ENCODE data around the gene BIK.

Gene BIK

GRCh38 chr22:43114958-43115357 is 4.4 kb downstream of the BIK start:
- Histone ChIP-seq H2BK12ac (ENCODE audit: low read length) (no peak overlapping the region), H3K18ac (ENCODE audit: low read length) (no peak overlapping the region), H2BK120ac (ENCODE audit: low read depth, low read length) (no peak overlapping the region)

GRCh38 chr22:43116932-43117331 is 6.4 kb downstream of the BIK start:
- H3K4ac ChIP-seq (ENCODE audit: low read length): no peak overlapping the region

More at GRCh38 chr22:43114958-43115357, 4.4 kb downstream of the BIK start:
- H3K9ac ChIP-seq (ENCODE audit: low read depth, low read length, poor library complexity): peak overlapping the region; percentile 18
- H3K27me3 ChIP-seq (ENCODE audit: control insufficient read depth in 3 of 3, insufficient read depth in 3 of 3, low read depth in 1 of 3, low read length in 3 of 3): peaks cover 12 to 31% (median 29%) of the 10 kb centered on the region in 3 experiments
- H3K4me2 ChIP-seq (ENCODE audit: insufficient read depth, low read length, poor library complexity, severe bottlenecking): no peak overlapping the region
- H3K36me3 ChIP-seq (replicated peaks in 1 of 2; ENCODE audit: control insufficient read depth in 2 of 2, insufficient read depth in 2 of 2, low read length in 2 of 2): no peaks in the 10 kb centered on the region
- peak overlapping the region; percentile 74 for H2AK5ac ChIP-seq (ENCODE audit: low read depth, low read length)
- H4K91ac ChIP-seq (ENCODE audit: low read depth, low read length, poor library complexity): no peak overlapping the region
- no peak overlapping the region for H3K4me3 ChIP-seq (ENCODE audit: low read length in 2 of 2)
- no CpG with 5 or more reads among the region's 5 CpGs for WGBS, 2 donors (ENCODE audit: extremely low coverage in 2 of 2, insufficient read length in 2 of 2, insufficient replicate concordance in 1 of 2)
- H3K4ac ChIP-seq (ENCODE audit: low read length): no peak overlapping the region
- H3K9me3 ChIP-seq (replicated peaks in 1 of 2; ENCODE audit: control insufficient read depth in 2 of 2, insufficient read depth in 1 of 2, low read depth in 1 of 2, low read length in 2 of 2): peaks cover 0 to 3% of the 10 kb centered on the region in 2 donors
- no peak for DNase-seq (ENCODE audit: low spot score)
- H4K8ac ChIP-seq (ENCODE audit: low read depth, low read length): no peak overlapping the region
- H3K4me1 ChIP-seq (ENCODE audit: control insufficient read depth in 2 of 2, insufficient read depth in 1 of 2, low read depth in 1 of 2, low read length in 2 of 2): peaks cover 10 to 20% of the 10 kb centered on the region in 2 donors
- no peaks in the 10 kb centered on the region for H3K79me1 ChIP-seq (ENCODE audit: low read depth, low read length)
- H3K23ac ChIP-seq (ENCODE audit: low read depth, low read length, poor library complexity): peak overlapping the region; percentile 18
- no peak overlapping the region for H2BK5ac ChIP-seq (ENCODE audit: low read length)
- H3K27ac ChIP-seq (replicated peaks; ENCODE audit: low read length): no peak overlapping the region
- H2BK15ac ChIP-seq (ENCODE audit: low read length): no peak overlapping the region
- H2AFZ ChIP-seq (ENCODE audit: low read length): no peak overlapping the region
- peak overlapping the region; percentile 33 for H3K14ac ChIP-seq (ENCODE audit: low read length)

GRCh38 chr22:43118024-43118849 is 7.7 kb downstream of the BIK start:
- no peak overlapping the region for H2BK5ac ChIP-seq (ENCODE audit: low read length)
- no peak overlapping the region for H3K4ac ChIP-seq (ENCODE audit: low read length)
- no peak overlapping the region for H2BK12ac ChIP-seq (ENCODE audit: low read length)
- H2AK5ac ChIP-seq (ENCODE audit: low read depth, low read length): peak overlapping the region; percentile 14
- no peak overlapping the region for H2BK15ac ChIP-seq (ENCODE audit: low read length)
- H3K27ac ChIP-seq (replicated peaks; ENCODE audit: low read length): peak overlapping the region; percentile 15
- no peak overlapping the region for H3K14ac ChIP-seq (ENCODE audit: low read length)
- peaks cover 0 to 3% of the 10 kb centered on the region in 2 donors for H3K9me3 ChIP-seq (replicated peaks in 1 of 2; ENCODE audit: control insufficient read depth in 2 of 2, insufficient read depth in 1 of 2, low read depth in 1 of 2, low read length in 2 of 2)
- H3K79me1 ChIP-seq (ENCODE audit: low read depth, low read length): no peaks in the 10 kb centered on the region
- H2BK120ac ChIP-seq (ENCODE audit: low read depth, low read length): no peak overlapping the region
- H3K4me1 ChIP-seq (ENCODE audit: control insufficient read depth in 2 of 2, insufficient read depth in 1 of 2, low read depth in 1 of 2, low read length in 2 of 2): peaks cover 7 to 10% of the 10 kb centered on the region in 2 donors
- H2AFZ ChIP-seq (ENCODE audit: low read length): peak overlapping the region; percentile 61
- peak overlapping the region in 1 of 2 donors; percentile 45 for H3K4me3 ChIP-seq (ENCODE audit: low read length in 2 of 2)
- H3K18ac ChIP-seq (ENCODE audit: low read length): peak overlapping the region; percentile 27
- H3K27me3 ChIP-seq (ENCODE audit: control insufficient read depth in 3 of 3, insufficient read depth in 3 of 3, low read depth in 1 of 3, low read length in 3 of 3): peaks cover 0 to 4% (median 3%) of the 10 kb centered on the region in 3 experiments
- WGBS, 2 donors (ENCODE audit: extremely low coverage in 2 of 2, insufficient read length in 2 of 2, insufficient replicate concordance in 1 of 2): no CpG with 5 or more reads among the region's 21 CpGs
- peak overlapping the region; percentile 21 for H3K23ac ChIP-seq (ENCODE audit: low read depth, low read length, poor library complexity)
- no peaks in the 10 kb centered on the region for H3K36me3 ChIP-seq (replicated peaks in 1 of 2; ENCODE audit: control insufficient read depth in 2 of 2, insufficient read depth in 2 of 2, low read length in 2 of 2)
- no peak for DNase-seq (ENCODE audit: low spot score)
- H3K9ac ChIP-seq (ENCODE audit: low read depth, low read length, poor library complexity): no peak overlapping the region
- H4K91ac ChIP-seq (ENCODE audit: low read depth, low read length, poor library complexity): no peak overlapping the region
- H4K8ac ChIP-seq (ENCODE audit: low read depth, low read length): no peak overlapping the region
- no peak overlapping the region for H3K4me2 ChIP-seq (ENCODE audit: insufficient read depth, low read length, poor library complexity, severe bottlenecking)

More at GRCh38 chr22:43116932-43117331, 6.4 kb downstream of the BIK start:
- H3K23ac ChIP-seq (ENCODE audit: low read depth, low read length, poor library complexity): no peak overlapping the region
- no peak overlapping the region for H2BK5ac ChIP-seq (ENCODE audit: low read length)
- no peak overlapping the region for H4K91ac ChIP-seq (ENCODE audit: low read depth, low read length, poor library complexity)
- no peak overlapping the region for H2BK15ac ChIP-seq (ENCODE audit: low read length)
- H3K4me2 ChIP-seq (ENCODE audit: insufficient read depth, low read length, poor library complexity, severe bottlenecking): no peak overlapping the region
- H3K79me1 ChIP-seq (ENCODE audit: low read depth, low read length): no peaks in the 10 kb centered on the region
- H3K36me3 ChIP-seq (replicated peaks in 1 of 2; ENCODE audit: control insufficient read depth in 2 of 2, insufficient read depth in 2 of 2, low read length in 2 of 2): no peaks in the 10 kb centered on the region
- H2AFZ ChIP-seq (ENCODE audit: low read length): no peak overlapping the region
- no peak overlapping the region for H3K4me3 ChIP-seq (ENCODE audit: low read length in 2 of 2)
- no peak overlapping the region for H3K27ac ChIP-seq (replicated peaks; ENCODE audit: low read length)
- H3K9ac ChIP-seq (ENCODE audit: low read depth, low read length, poor library complexity): no peak overlapping the region
- peaks cover 0 to 3% of the 10 kb centered on the region in 2 donors for H3K9me3 ChIP-seq (replicated peaks in 1 of 2; ENCODE audit: control insufficient read depth in 2 of 2, insufficient read depth in 1 of 2, low read depth in 1 of 2, low read length in 2 of 2)
- no peak overlapping the region for H3K14ac ChIP-seq (ENCODE audit: low read length)
- no peak for DNase-seq (ENCODE audit: low spot score)
- H2AK5ac ChIP-seq (ENCODE audit: low read depth, low read length): no peak overlapping the region
- peaks cover 7 to 10% of the 10 kb centered on the region in 2 donors for H3K4me1 ChIP-seq (ENCODE audit: control insufficient read depth in 2 of 2, insufficient read depth in 1 of 2, low read depth in 1 of 2, low read length in 2 of 2)
- H4K8ac ChIP-seq (ENCODE audit: low read depth, low read length): no peak overlapping the region
- no peak overlapping the region for H2BK12ac ChIP-seq (ENCODE audit: low read length)
- WGBS, 2 donors (ENCODE audit: extremely low coverage in 2 of 2, insufficient read length in 2 of 2, insufficient replicate concordance in 1 of 2): no CpG with 5 or more reads among the region's 7 CpGs
- peaks cover 0 to 12% (median 10%) of the 10 kb centered on the region in 3 experiments for H3K27me3 ChIP-seq (ENCODE audit: control insufficient read depth in 3 of 3, insufficient read depth in 3 of 3, low read depth in 1 of 3, low read length in 3 of 3)
- no peak overlapping the region for H3K18ac ChIP-seq (ENCODE audit: low read length)
- no peak overlapping the region for H2BK120ac ChIP-seq (ENCODE audit: low read depth, low read length)

GRCh38 chr22:43118953-43119458 is 8.5 kb downstream of the BIK start:
- Histone ChIP-seq H2BK120ac (ENCODE audit: low read depth, low read length) (no peak overlapping the region), H3K14ac (ENCODE audit: low read length) (no peak overlapping the region), H2BK15ac (ENCODE audit: low read length) (no peak overlapping the region), H3K4me2 (ENCODE audit: insufficient read depth, low read length, poor library complexity, severe bottlenecking) (no peak overlapping the region), H3K9me3 (replicated peaks in 1 of 2; ENCODE audit: control insufficient read depth in 2 of 2, insufficient read depth in 1 of 2, low read depth in 1 of 2, low read length in 2 of 2) (peaks cover 0 to 3% of the 10 kb centered on the region in 2 donors), H3K9ac (ENCODE audit: low read depth, low read length, poor library complexity) (no peak overlapping the region), H3K27ac (replicated peaks; ENCODE audit: low read length) (no peak overlapping the region), H2BK5ac (ENCODE audit: low read length) (no peak overlapping the region), H2BK12ac (ENCODE audit: low read length) (no peak overlapping the region), H3K36me3 (replicated peaks in 1 of 2; ENCODE audit: control insufficient read depth in 2 of 2, insufficient read depth in 2 of 2, low read length in 2 of 2) (no peaks in the 10 kb centered on the region), H2AFZ (ENCODE audit: low read length) (no peak overlapping the region), H4K8ac (ENCODE audit: low read depth, low read length) (no peak overlapping the region), H2AK5ac (ENCODE audit: low read depth, low read length) (no peak overlapping the region), H3K27me3 (ENCODE audit: control insufficient read depth in 3 of 3, insufficient read depth in 3 of 3, low read depth in 1 of 3, low read length in 3 of 3) (peaks cover 0 to 4% (median 3%) of the 10 kb centered on the region in 3 experiments), H3K4me3 (ENCODE audit: low read length in 2 of 2) (no peak overlapping the region), H3K4ac (ENCODE audit: low read length) (no peak overlapping the region), H3K4me1 (ENCODE audit: control insufficient read depth in 2 of 2, insufficient read depth in 1 of 2, low read depth in 1 of 2, low read length in 2 of 2) (peaks cover 7 to 10% of the 10 kb centered on the region in 2 donors), H3K79me1 (ENCODE audit: low read depth, low read length) (no peaks in the 10 kb centered on the region), H3K18ac (ENCODE audit: low read length) (no peak overlapping the region), H4K91ac (ENCODE audit: low read depth, low read length, poor library complexity) (no peak overlapping the region), H3K23ac (ENCODE audit: low read depth, low read length, poor library complexity) (no peak overlapping the region)
- no CpG with 5 or more reads among the region's 7 CpGs for WGBS, 2 donors (ENCODE audit: extremely low coverage in 2 of 2, insufficient read length in 2 of 2, insufficient replicate concordance in 1 of 2)
- DNase-seq (ENCODE audit: low spot score): no peak

Data from neuronal stem cell (in vitro differentiated cells).